IMR-90 (cell line): ENCODE results near the gene OSGIN1. TPM values are rescaled to one million over a fixed set of nuclear protein-coding genes. Genes with fewer than 3 reads are reported as not detected.

Experiments used
- ATAC-seq: fragments of 200-7000 bp; cut with Tn5 transposase; 2 replicates; pipeline ENCODE4 v1.9.1; 2020; ENCODE audit warnings: low read depth, mild to moderate bottlenecking, moderate library complexity
- BruUV-seq: library from RNA; stranded (reverse); fragments of 400-500 nt; replicated peaks from 2 replicates; lab custom pipeline; 2021; lab: Mats Ljungman, UMichigan
- CTCF ChIA-PET: fragments of 300-600 bp; formaldehyde crosslinking; extraction: SDS; loops from one replicate; lab custom pipeline; 2021; ENCODE audit warnings: antibody characterized with exemption; lab: Yijun Ruan, JAX
- POLR2A ChIA-PET: fragments of 300-600 bp; sonication (Branson Sonifier 250); formaldehyde crosslinking; loops from one replicate; lab custom pipeline; 2022; ENCODE audit warnings: antibody characterized with exemption; ENCODE audit not compliant: unreplicated experiment; lab: Charles Lee
- DNase-seq: peaks from one replicate; pipeline ENCODE4 v3.0.0; 2013
- H2AFZ ChIP-seq: replicated peaks from 2 replicates; pipeline ENCODE3; 2013; ENCODE audit warnings: low read length, mild to moderate bottlenecking; ENCODE audit not compliant: poor library complexity
- H2AK5ac ChIP-seq: 2 replicates; pipeline ENCODE4 v1.6.1; 2013; ENCODE audit warnings: low read depth, low read length, inconsistent platforms
- H2AK9ac ChIP-seq: replicated peaks from 2 replicates; pipeline ENCODE3; 2013; ENCODE audit warnings: mild to moderate bottlenecking, low read depth, low read length, moderate library complexity; ENCODE audit not compliant: poor library complexity
- H2BK120ac ChIP-seq: 2 replicates; pipeline ENCODE4 v1.6.1; 2013; ENCODE audit warnings: low read depth, low read length, inconsistent platforms
- H2BK15ac ChIP-seq: 3 replicates; pipeline ENCODE4 v1.6.1; 2013; ENCODE audit warnings: low read depth, low read length, inconsistent platforms
- H2BK20ac ChIP-seq: 2 replicates; pipeline ENCODE4 v1.6.1; 2013; ENCODE audit warnings: low read depth, mild to moderate bottlenecking, inconsistent platforms, low read length, moderate library complexity
- H2BK5ac ChIP-seq: 2 replicates; pipeline ENCODE4 v1.6.1; 2013; ENCODE audit warnings: mild to moderate bottlenecking, low read depth, low read length, inconsistent platforms; ENCODE audit not compliant: poor library complexity, severe bottlenecking
- H3K14ac ChIP-seq: replicated peaks from 2 replicates; pipeline ENCODE4 v1.6.1; 2013; ENCODE audit warnings: low read depth, low read length, inconsistent platforms
- H3K18ac ChIP-seq: 2 replicates; pipeline ENCODE4 v1.6.1; 2013; ENCODE audit warnings: low read depth, low read length, control low read depth
- H3K23ac ChIP-seq: 2 replicates; pipeline ENCODE4 v1.6.1; 2013; ENCODE audit warnings: low read depth, low read length, inconsistent platforms
- H3K27ac ChIP-seq: 2 replicates; pipeline ENCODE4 v1.5.1; 2013; ENCODE audit warnings: mild to moderate bottlenecking, control low read depth, low read length; ENCODE audit not compliant: insufficient read depth
- H3K27me3 ChIP-seq: 2 replicates; pipeline ENCODE4 v1.6.1; 2013; ENCODE audit warnings: low read length; ENCODE audit not compliant: control insufficient read depth, insufficient read depth
- H3K36me3 ChIP-seq: 2 replicates; pipeline ENCODE4 v1.6.1; 2013; ENCODE audit warnings: low read length, mixed read lengths; ENCODE audit not compliant: control insufficient read depth, insufficient read depth
- H3K4ac ChIP-seq: 2 replicates; pipeline ENCODE4 v1.6.1; 2013; ENCODE audit warnings: low read depth, low read length, inconsistent platforms
- H3K4me1 ChIP-seq: 2 replicates; pipeline ENCODE4 v1.6.1; 2013; ENCODE audit warnings: low read length, mixed read lengths; ENCODE audit not compliant: control insufficient read depth, insufficient read depth
- H3K4me2 ChIP-seq: 2 replicates; pipeline ENCODE4 v1.6.1; 2013; ENCODE audit warnings: low read depth, mild to moderate bottlenecking, control low read depth, low read length, moderate library complexity
- H3K4me3 ChIP-seq: 2 replicates; pipeline ENCODE4 v1.5.1; 2013; ENCODE audit warnings: low read depth, mild to moderate bottlenecking, control low read depth, low read length, moderate library complexity; ENCODE audit not compliant: insufficient read depth
- H3K56ac ChIP-seq: 2 replicates; pipeline ENCODE4 v1.6.1; 2013; ENCODE audit warnings: low read length, inconsistent platforms; ENCODE audit not compliant: insufficient read depth; ENCODE audit errors: extremely low read depth
- H3K79me1 ChIP-seq, 2 experiments: 2 replicates each; pipeline ENCODE4 v1.6.1; 2013; ENCODE audit warnings: low read length in 2 of 2, inconsistent platforms in 1 of 2, low read depth in 1 of 2
- H3K9ac ChIP-seq: 2 replicates; pipeline ENCODE4 v1.6.1; 2013; ENCODE audit warnings: low read depth, low read length, control low read depth
- H3K9me1 ChIP-seq: 2 replicates; pipeline ENCODE4 v1.6.1; 2013; ENCODE audit warnings: low read length, inconsistent platforms; ENCODE audit not compliant: insufficient read depth
- H3K9me3 ChIP-seq: 2 replicates; pipeline ENCODE4 v1.6.1; 2013; ENCODE audit warnings: low read length; ENCODE audit not compliant: control insufficient read depth, insufficient read depth
- H4K20me1 ChIP-seq: 2 replicates; pipeline ENCODE4 v1.6.1; 2013; ENCODE audit warnings: low read length, inconsistent platforms; ENCODE audit not compliant: insufficient read depth
- H4K5ac ChIP-seq: 2 replicates; pipeline ENCODE4 v1.6.1; 2013; ENCODE audit warnings: mild to moderate bottlenecking, low read depth, low read length, control low read depth
- H4K8ac ChIP-seq, 2 experiments: 2 replicates each; pipeline ENCODE4 v1.6.1; 2013; ENCODE audit warnings: low read depth in 2 of 2, low read length in 2 of 2, control low read depth in 1 of 2, inconsistent platforms in 1 of 2
- H4K91ac ChIP-seq: 2 replicates; pipeline ENCODE4 v1.6.1; 2013; ENCODE audit warnings: low read depth, low read length, inconsistent platforms; ENCODE audit not compliant: insufficient read depth
- BHLHE40 ChIP-seq: fragments of 150-350 bp; IDR thresholded peaks from 2 replicates; pipeline ENCODE4 v1.6.1; 2016; ENCODE audit warnings: mild to moderate bottlenecking, low read depth, low read length
- CEBPB ChIP-seq: IDR thresholded peaks from 2 replicates; pipeline ENCODE4 v1.6.1; 2012; ENCODE audit warnings: low read depth, low read length, improper control_type of control experiment
- FOS ChIP-seq: fragments of 150-350 bp; IDR thresholded peaks from 2 replicates; pipeline ENCODE4 v1.6.1; 2016; ENCODE audit warnings: low read depth, low read length
- MAFK ChIP-seq: IDR thresholded peaks from 2 replicates; pipeline ENCODE4 v1.6.1; 2012; ENCODE audit warnings: low read depth, low read length, improper control_type of control experiment
- MXI1 ChIP-seq: IDR thresholded peaks from 2 replicates; pipeline ENCODE4 v1.6.1; 2012; ENCODE audit warnings: low read depth, mild to moderate bottlenecking, low read length, moderate library complexity, borderline replicate concordance
- NFE2L2 ChIP-seq: fragments of 150-350 bp; IDR thresholded peaks from 2 replicates; pipeline ENCODE4 v1.6.1; 2016; ENCODE audit warnings: low read depth, mild to moderate bottlenecking, low read length
- POLR2A ChIP-seq: IDR thresholded peaks from 2 replicates; pipeline ENCODE4 v1.6.1; 2012; ENCODE audit warnings: mild to moderate bottlenecking, low read depth, low read length
- RAD21 ChIP-seq: IDR thresholded peaks from 2 replicates; pipeline ENCODE4 v1.6.1; 2012; ENCODE audit warnings: low read length, improper control_type of control experiment
- RCOR1 ChIP-seq: IDR thresholded peaks from 2 replicates; pipeline ENCODE4 v1.6.1; 2012; ENCODE audit warnings: mild to moderate bottlenecking, low read length, improper control_type of control experiment; ENCODE audit not compliant: insufficient replicate concordance
- RFX5 ChIP-seq: IDR thresholded peaks from 2 replicates; pipeline ENCODE4 v1.8.0; 2012; ENCODE audit warnings: low read depth, mild to moderate bottlenecking, low read length, moderate library complexity
- SMC3 ChIP-seq: fragments of 150-350 bp; IDR thresholded peaks from 2 replicates; pipeline ENCODE4 v1.6.1; 2016; ENCODE audit warnings: low read depth, mild to moderate bottlenecking, antibody characterized with exemption, low read length, moderate library complexity
- WGBS, 2 experiments: methylation state at CpG; one replicate each; pipeline versions ENCODE4 v1.1.5 to v1.1.7; 2013; ENCODE audit warnings: missing lambda C conversion rate in 2 of 2; ENCODE audit not compliant: insufficient read length in 1 of 2; ENCODE audit errors: extremely low coverage in 2 of 2; 5-methylcytosine and 5-hydroxymethylcytosine counted together
- dilution Hi-C: fragments of 300-500 bp; cut with HindIII; formaldehyde crosslinking; loops from one replicate; pipeline ENCODE4 v1.14.3; 2018; ENCODE audit warnings: low sequenced_read_pairs; ENCODE audit not compliant: unreplicated experiment
- in situ Hi-C: fragments of 300-500 bp; cut with MboI; formaldehyde crosslinking; loops from 3 replicates; pipeline ENCODE4 v1.14.3; 2019; ENCODE audit warnings: low sequenced_read_pairs, inconsistent platforms, mixed read lengths
- intact Hi-C: fragments of 100-400 bp; cut with micrococcal nuclease; formaldehyde crosslinking; loops from 2 replicates; pipeline ENCODE4 v1.10.0; 2022
- polyA plus RNA-seq, 3 experiments: library from polyadenylated mRNA; depleted of rRNA; stranded (reverse); fragments of >200 nt; gene quantifications; 2 replicates each; pipeline ENCODE4 v1.2.3, GENCODE V29; 2012; ENCODE audit warnings: low replicate concordance in 1 of 3
- total RNA-seq: library from RNA; depleted of rRNA; stranded (reverse); fragments of >200 nt; gene quantifications from 2 replicates; pipeline ENCODE4 v1.2.3, GENCODE V29; 2012
- TF ChIP-seq, protein P1 (sequence below): conservative IDR thresholded peaks from 2 replicates; pipeline ENCODE4 v1.5.1; 2012; ENCODE audit warnings: mild to moderate bottlenecking, low read depth, low read length, improper control_type of control experiment
- TF ChIP-seq, protein P2 (sequence below): fragments of 150-350 bp; IDR thresholded peaks from 2 replicates; pipeline ENCODE4 v1.6.1; 2016; ENCODE audit warnings: low read depth, mild to moderate bottlenecking, low read length, moderate library complexity, borderline replicate concordance

OSGIN1 gene
- total and polyA plus RNA-seq, 2 of the 4 experiments (the other 2 are of a cell fraction), result 0.90 to 6.4 TPM

DNA sequence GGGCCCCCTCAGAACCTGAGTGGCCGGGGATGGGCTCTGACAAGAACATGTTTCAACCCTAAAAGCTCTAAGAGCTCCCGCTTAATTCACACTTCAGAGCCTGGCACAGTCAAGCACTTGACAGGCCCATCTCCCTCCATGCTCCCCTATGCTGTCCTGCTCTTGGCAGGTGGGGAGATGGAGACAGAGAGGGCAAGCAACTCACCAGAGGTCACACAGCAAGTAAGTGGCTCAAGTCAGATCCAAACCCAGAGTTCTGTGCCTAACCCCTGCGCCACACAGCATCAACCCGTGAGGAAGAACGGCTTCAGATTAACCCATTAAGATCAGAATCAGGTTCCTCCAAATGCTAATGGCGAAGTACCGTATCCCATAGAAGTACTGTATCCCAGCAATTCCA lies 51.4 kb downstream of the OSGIN1 start:
- dilution Hi-C loops (no loop called here), intact Hi-C loops (no loop called here)
- CTCF ChIA-PET, result no interaction called here

More for the DNA sequence above, 51.4 kb downstream of the OSGIN1 start:
- Histone ChIP-seq H3K9me3 (peaks cover 5% of the 10 kb centered on the region), H4K8ac (no peak overlapping the region), H2BK20ac (no peak overlapping the region), H2BK5ac (no peak overlapping the region), H3K14ac (no peak overlapping the region), H3K18ac (no peak overlapping the region), H2AFZ (no peak overlapping the region), H4K20me1 (no peaks in the 10 kb centered on the region; the same call in 1 of the 2 replicates), H3K36me3 (no peaks in the 10 kb centered on the region), H3K27ac (no peak overlapping the region), H2AK5ac (no peak overlapping the region), H3K9ac (no peak overlapping the region), H3K56ac (no peak overlapping the region), H3K4me1 (no peaks in the 10 kb centered on the region), H3K4me2 (no peak overlapping the region), H4K91ac (no peak overlapping the region), H4K5ac (no peak overlapping the region), H3K27me3 (peaks cover 57% of the 10 kb centered on the region), H3K4me3 (no peak overlapping the region), H2BK120ac (no peak overlapping the region), H2AK9ac (no peak overlapping the region), H3K4ac (no peak overlapping the region), H3K23ac (no peak overlapping the region), H3K9me1 (no peaks in the 10 kb centered on the region), H3K79me1 (no peaks in the 10 kb centered on the region), H2BK15ac (no peak overlapping the region)
- POLR2A ChIA-PET, result no interaction called here
- no TSS peak for BruUV-seq
- WGBS, 2 experiments, result 81% methylated on average over 5 of the region's 7 CpGs; no CpG with 5 or more reads in 1 of the 2 experiments
- DNase-seq (no peak), ATAC-seq (no peak)
- in situ Hi-C loops, result no loop called here
- TF ChIP-seq MAFK (no peak), RAD21 (no peak), RCOR1 (no peak), POLR2A (no peak), SMC3 (no peak), CEBPB (no peak), BHLHE40 (no peak), MXI1 (no peak), FOS (no peak), RFX5 (no peak), NFE2L2 (no peak)
- TF ChIP-seq, protein P1, sequence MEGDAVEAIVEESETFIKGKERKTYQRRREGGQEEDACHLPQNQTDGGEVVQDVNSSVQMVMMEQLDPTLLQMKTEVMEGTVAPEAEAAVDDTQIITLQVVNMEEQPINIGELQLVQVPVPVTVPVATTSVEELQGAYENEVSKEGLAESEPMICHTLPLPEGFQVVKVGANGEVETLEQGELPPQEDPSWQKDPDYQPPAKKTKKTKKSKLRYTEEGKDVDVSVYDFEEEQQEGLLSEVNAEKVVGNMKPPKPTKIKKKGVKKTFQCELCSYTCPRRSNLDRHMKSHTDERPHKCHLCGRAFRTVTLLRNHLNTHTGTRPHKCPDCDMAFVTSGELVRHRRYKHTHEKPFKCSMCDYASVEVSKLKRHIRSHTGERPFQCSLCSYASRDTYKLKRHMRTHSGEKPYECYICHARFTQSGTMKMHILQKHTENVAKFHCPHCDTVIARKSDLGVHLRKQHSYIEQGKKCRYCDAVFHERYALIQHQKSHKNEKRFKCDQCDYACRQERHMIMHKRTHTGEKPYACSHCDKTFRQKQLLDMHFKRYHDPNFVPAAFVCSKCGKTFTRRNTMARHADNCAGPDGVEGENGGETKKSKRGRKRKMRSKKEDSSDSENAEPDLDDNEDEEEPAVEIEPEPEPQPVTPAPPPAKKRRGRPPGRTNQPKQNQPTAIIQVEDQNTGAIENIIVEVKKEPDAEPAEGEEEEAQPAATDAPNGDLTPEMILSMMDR, result no peak
- TF ChIP-seq, protein P2, sequence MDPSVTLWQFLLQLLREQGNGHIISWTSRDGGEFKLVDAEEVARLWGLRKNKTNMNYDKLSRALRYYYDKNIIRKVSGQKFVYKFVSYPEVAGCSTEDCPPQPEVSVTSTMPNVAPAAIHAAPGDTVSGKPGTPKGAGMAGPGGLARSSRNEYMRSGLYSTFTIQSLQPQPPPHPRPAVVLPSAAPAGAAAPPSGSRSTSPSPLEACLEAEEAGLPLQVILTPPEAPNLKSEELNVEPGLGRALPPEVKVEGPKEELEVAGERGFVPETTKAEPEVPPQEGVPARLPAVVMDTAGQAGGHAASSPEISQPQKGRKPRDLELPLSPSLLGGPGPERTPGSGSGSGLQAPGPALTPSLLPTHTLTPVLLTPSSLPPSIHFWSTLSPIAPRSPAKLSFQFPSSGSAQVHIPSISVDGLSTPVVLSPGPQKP, result no peak
